ENCODE measurements around the gene KRTCAP2. TPM values are rescaled to one million over a fixed set of nuclear protein-coding genes. Genes with fewer than 3 reads are reported as not detected.
"Not testable (repeated sequence)": the region's sequence is repeated elsewhere in the genome, so short reads cannot be mapped to it uniquely, and the experiment has no call there.

Gene KRTCAP2
- polyA plus RNA-seq, 1 experiment, result 102 TPM

- TF ChIP-seq CTCF (IDR thresholded peaks at IDR 0.05; ENCODE audit: low read depth, low read length), result no peak
- Histone ChIP-seq H3K4me3 (ENCODE audit: low read depth, low read length) (no peak overlapping the region), H3K27me3 (ENCODE audit: control insufficient read depth, insufficient read depth, low read length) (no peaks in the 10 kb centered on the region), H3K9me3 (ENCODE audit: control insufficient read depth, insufficient read depth, low read length) (no peaks in the 10 kb centered on the region), H3K27ac (ENCODE audit: low read depth, low read length) (no peak overlapping the region)
- CTCF ChIA-PET, result interaction anchor here (0.5 to 12.4 kb wide), 15 partner anchors 11 to 85 kb away, joined by 3 to 317 read pairs (median 7); partner anchors contain the start of gene DPM3
- POLR2A ChIA-PET, result interaction anchor here (1.5 kb wide), 1 partner anchor 75 kb away, joined by 7 read pairs; no protein-coding TSS in a partner anchor
- no peak for DNase-seq (ENCODE audit: low read depth, low spot score)
Measured at GRCh38 chr1:155166471-155167165, 6.5 kb downstream of the KRTCAP2 start.

GRCh38 chr1:155166051-155166470, 7.0 kb downstream of the KRTCAP2 start:
- Histone ChIP-seq H3K27me3 (ENCODE audit: control insufficient read depth, insufficient read depth, low read length) (no peaks in the 10 kb centered on the region), H3K4me3 (ENCODE audit: low read depth, low read length) (no peak overlapping the region), H3K27ac (ENCODE audit: low read depth, low read length) (no peak overlapping the region), H3K9me3 (ENCODE audit: control insufficient read depth, insufficient read depth, low read length) (no peaks in the 10 kb centered on the region)
- DNase-seq (ENCODE audit: low read depth, low spot score), result no peak
- ChIA-PET POLR2A (no interaction called here), CTCF (interaction anchor here (0.6 to 12.4 kb wide), 6 partner anchors 10 to 81 kb away, joined by 3 to 317 read pairs (median 10); no protein-coding TSS in a partner anchor)
- no peak for TF ChIP-seq CTCF (IDR thresholded peaks at IDR 0.05; ENCODE audit: low read depth, low read length)

- H3K9me3 ChIP-seq (ENCODE audit: control insufficient read depth, insufficient read depth, low read length); H3K27ac ChIP-seq (ENCODE audit: low read depth, low read length); DNase-seq (ENCODE audit: low read depth, low spot score); POLR2A ChIA-PET; H3K27me3 ChIP-seq (ENCODE audit: control insufficient read depth, insufficient read depth, low read length); H3K4me3 ChIP-seq (ENCODE audit: low read depth, low read length): not testable (repeated sequence)
- CTCF ChIA-PET, result interaction anchor here (1.2 to 12.4 kb wide), 2 partner anchors 30 to 74 kb away, joined by 4 to 317 read pairs; no protein-coding TSS in a partner anchor
Measured at GRCh38 chr1:155164625-155165024, 8.5 kb downstream of the KRTCAP2 start.

GRCh38 chr1:155163785-155164184, 9.3 kb downstream of the KRTCAP2 start:
- H3K27me3 ChIP-seq (ENCODE audit: control insufficient read depth, insufficient read depth, low read length); H3K4me3 ChIP-seq (ENCODE audit: low read depth, low read length); H3K27ac ChIP-seq (ENCODE audit: low read depth, low read length); POLR2A ChIA-PET; H3K9me3 ChIP-seq (ENCODE audit: control insufficient read depth, insufficient read depth, low read length); DNase-seq (ENCODE audit: low read depth, low spot score): not testable (repeated sequence)
- CTCF ChIA-PET, result interaction anchor here (1.2 to 12.4 kb wide), 3 partner anchors 9 to 73 kb away, joined by 4 to 317 read pairs (median 8); partner anchors contain the start of gene KRTCAP2

GRCh38 chr1:155162631-155163030, 10.5 kb downstream of the KRTCAP2 start:
- H3K4me3 ChIP-seq (ENCODE audit: low read depth, low read length); H3K9me3 ChIP-seq (ENCODE audit: control insufficient read depth, insufficient read depth, low read length); H3K27me3 ChIP-seq (ENCODE audit: control insufficient read depth, insufficient read depth, low read length); DNase-seq (ENCODE audit: low read depth, low spot score); H3K27ac ChIP-seq (ENCODE audit: low read depth, low read length): not testable (repeated sequence)
- ChIA-PET POLR2A (interaction anchor here (0.8 kb wide), 1 partner anchor 11 kb away, joined by 7 read pairs; no protein-coding TSS in a partner anchor), CTCF (interaction anchor here (0.7 to 12.4 kb wide), 3 partner anchors 10 to 72 kb away, joined by 6 to 317 read pairs (median 8); partner anchors contain the start of gene KRTCAP2)

- no peak overlapping the region for H3K27ac ChIP-seq (ENCODE audit: low read depth, low read length)
- no peaks in the 10 kb centered on the region for H3K9me3 ChIP-seq (ENCODE audit: control insufficient read depth, insufficient read depth, low read length)
- ChIA-PET CTCF (interaction anchor here (0.9 to 1.0 kb wide), 2 partner anchors 9 to 65 kb away, joined by 3 read pairs; no protein-coding TSS in a partner anchor), POLR2A (no interaction called here)
- peaks cover 5% of the 10 kb centered on the region for H3K27me3 ChIP-seq (ENCODE audit: control insufficient read depth, insufficient read depth, low read length)
- no peak for TF ChIP-seq CTCF (IDR thresholded peaks at IDR 0.05; ENCODE audit: low read depth, low read length)
- H3K4me3 ChIP-seq (ENCODE audit: low read depth, low read length), result no peak overlapping the region
- DNase-seq (ENCODE audit: low read depth, low spot score), result no peak
Measured at GRCh38 chr1:155160128-155160527, 13.0 kb downstream of the KRTCAP2 start.
